ENCODE data around the gene MAOB.

Gene MAOB

DNA sequence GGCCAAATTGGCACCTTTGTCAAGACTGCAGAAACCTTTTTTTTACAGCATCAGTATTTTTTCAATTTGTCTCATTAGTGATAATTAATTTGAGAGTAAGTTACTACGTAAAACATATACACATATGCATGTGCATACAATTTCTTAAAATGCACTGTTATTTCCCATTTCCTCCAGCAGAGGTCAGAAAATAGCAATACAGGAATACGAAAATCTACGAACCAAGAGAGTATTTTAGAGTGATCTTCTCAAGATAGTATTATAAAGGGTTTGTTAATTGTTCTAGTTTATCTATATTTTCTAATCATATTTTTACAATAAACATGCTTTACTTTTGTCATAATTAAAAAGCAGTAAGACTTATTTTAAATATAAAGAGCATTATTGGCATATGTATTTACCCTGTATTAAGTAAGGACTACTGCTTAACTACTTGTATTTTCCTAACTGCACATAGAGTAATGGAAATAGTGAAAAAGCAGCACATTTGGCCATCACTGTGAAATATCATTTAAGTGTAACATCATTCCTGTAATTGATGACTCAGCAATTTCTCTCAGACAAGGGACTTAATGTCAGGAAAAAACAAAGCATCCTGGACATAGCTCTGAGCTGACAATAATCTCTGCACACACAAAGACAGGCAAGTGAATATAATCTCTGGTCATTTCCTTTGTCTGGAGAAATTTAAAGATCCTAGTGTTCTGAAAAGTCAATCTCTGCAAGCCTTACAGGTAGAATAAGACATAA is 45.6 kb downstream of the MAOB start:
- H3K36me3 ChIP-seq (ENCODE audit: insufficient read depth), result no peaks in the 10 kb centered on the region
- no peak overlapping the region for H3K4me2 ChIP-seq
- H3K9ac ChIP-seq, result no peak overlapping the region
- no peaks in the 10 kb centered on the region for H3K4me1 ChIP-seq (ENCODE audit: low read depth, poor library complexity, severe bottlenecking)
- H3K4me3 ChIP-seq (IDR thresholded peaks at IDR 0.05; ENCODE audit: insufficient read depth, low read depth, low read length), result no peak overlapping the region
- no peaks in the 10 kb centered on the region for H3K79me2 ChIP-seq (ENCODE audit: insufficient read depth, low read depth)
- no peak overlapping the region for H3K27ac ChIP-seq
- H4K20me1 ChIP-seq (ENCODE audit: insufficient read depth), result no peaks in the 10 kb centered on the region
- H2AFZ ChIP-seq (ENCODE audit: low read depth), result no peak overlapping the region
- TF ChIP-seq, protein P1, sequence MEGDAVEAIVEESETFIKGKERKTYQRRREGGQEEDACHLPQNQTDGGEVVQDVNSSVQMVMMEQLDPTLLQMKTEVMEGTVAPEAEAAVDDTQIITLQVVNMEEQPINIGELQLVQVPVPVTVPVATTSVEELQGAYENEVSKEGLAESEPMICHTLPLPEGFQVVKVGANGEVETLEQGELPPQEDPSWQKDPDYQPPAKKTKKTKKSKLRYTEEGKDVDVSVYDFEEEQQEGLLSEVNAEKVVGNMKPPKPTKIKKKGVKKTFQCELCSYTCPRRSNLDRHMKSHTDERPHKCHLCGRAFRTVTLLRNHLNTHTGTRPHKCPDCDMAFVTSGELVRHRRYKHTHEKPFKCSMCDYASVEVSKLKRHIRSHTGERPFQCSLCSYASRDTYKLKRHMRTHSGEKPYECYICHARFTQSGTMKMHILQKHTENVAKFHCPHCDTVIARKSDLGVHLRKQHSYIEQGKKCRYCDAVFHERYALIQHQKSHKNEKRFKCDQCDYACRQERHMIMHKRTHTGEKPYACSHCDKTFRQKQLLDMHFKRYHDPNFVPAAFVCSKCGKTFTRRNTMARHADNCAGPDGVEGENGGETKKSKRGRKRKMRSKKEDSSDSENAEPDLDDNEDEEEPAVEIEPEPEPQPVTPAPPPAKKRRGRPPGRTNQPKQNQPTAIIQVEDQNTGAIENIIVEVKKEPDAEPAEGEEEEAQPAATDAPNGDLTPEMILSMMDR (conservative IDR thresholded peaks at IDR 0.05; ENCODE audit: low read depth, low read length), result peak; percentile 44
- no peaks in the 10 kb centered on the region for H3K27me3 ChIP-seq (ENCODE audit: insufficient read depth, low read depth)

DNA sequence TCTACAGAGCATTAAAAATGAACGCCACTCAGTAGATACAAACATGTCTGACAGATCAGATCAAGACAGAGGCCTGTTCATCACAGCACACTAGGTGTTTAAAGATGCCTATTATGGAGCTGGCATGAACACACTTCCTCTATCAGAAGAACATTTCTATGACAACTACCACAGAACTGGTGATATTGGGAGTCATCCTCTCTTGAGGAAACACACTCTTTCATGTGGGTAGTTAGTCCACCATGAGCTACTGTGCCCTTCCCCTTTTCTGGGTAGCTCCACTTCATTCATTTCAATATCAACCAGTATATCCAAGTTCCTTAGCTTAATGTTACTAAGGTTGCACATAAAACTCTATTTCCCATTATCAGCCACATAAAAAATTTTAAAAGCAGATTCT is 46.7 kb downstream of the MAOB start:
- no peaks in the 10 kb centered on the region for H3K27me3 ChIP-seq (ENCODE audit: insufficient read depth, low read depth)
- no peaks in the 10 kb centered on the region for H3K36me3 ChIP-seq (ENCODE audit: insufficient read depth)
- H3K4me2 ChIP-seq, result no peak overlapping the region
- H3K4me1 ChIP-seq (ENCODE audit: low read depth, poor library complexity, severe bottlenecking), result no peaks in the 10 kb centered on the region
- H3K79me2 ChIP-seq (ENCODE audit: insufficient read depth, low read depth), result no peaks in the 10 kb centered on the region
- H4K20me1 ChIP-seq (ENCODE audit: insufficient read depth), result no peaks in the 10 kb centered on the region
- no peak overlapping the region for H3K27ac ChIP-seq
- TF ChIP-seq, protein P1 (conservative IDR thresholded peaks at IDR 0.05; ENCODE audit: low read depth, low read length), result no peak
- no peak overlapping the region for H3K9ac ChIP-seq
- no peak overlapping the region for H2AFZ ChIP-seq (ENCODE audit: low read depth)
- no peak overlapping the region for H3K4me3 ChIP-seq (IDR thresholded peaks at IDR 0.05; ENCODE audit: insufficient read depth, low read depth, low read length)

DNA sequence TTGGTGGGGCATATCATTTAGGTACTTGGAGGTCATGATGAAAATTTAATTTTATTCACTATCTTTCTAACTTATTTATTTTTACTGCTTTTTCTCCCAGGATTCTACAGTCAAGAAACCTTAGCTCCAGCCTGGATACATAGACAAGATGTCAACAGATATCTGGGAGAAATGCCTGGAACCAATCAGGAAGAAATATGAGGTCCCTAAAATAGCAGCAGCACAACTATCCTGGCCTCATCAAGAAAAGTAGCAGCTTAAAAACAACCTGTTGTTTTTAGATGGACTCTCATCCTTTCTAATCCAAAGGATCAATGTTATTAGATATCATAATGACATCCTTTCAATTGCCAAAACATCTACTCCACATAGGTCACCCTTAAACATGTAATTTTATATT is 54.5 kb downstream of the MAOB start:
- Histone ChIP-seq H3K79me2 (ENCODE audit: insufficient read depth, low read depth) (no peaks in the 10 kb centered on the region), H3K27ac (no peak overlapping the region), H3K4me3 (IDR thresholded peaks at IDR 0.05; ENCODE audit: insufficient read depth, low read depth, low read length) (no peak overlapping the region), H3K27me3 (ENCODE audit: insufficient read depth, low read depth) (no peaks in the 10 kb centered on the region), H3K36me3 (ENCODE audit: insufficient read depth) (no peaks in the 10 kb centered on the region), H3K9ac (no peak overlapping the region), H3K4me1 (ENCODE audit: low read depth, poor library complexity, severe bottlenecking) (no peaks in the 10 kb centered on the region), H3K4me2 (no peak overlapping the region), H4K20me1 (ENCODE audit: insufficient read depth) (no peaks in the 10 kb centered on the region), H2AFZ (ENCODE audit: low read depth) (no peak overlapping the region)
- TF ChIP-seq, protein P1 (conservative IDR thresholded peaks at IDR 0.05; ENCODE audit: low read depth, low read length), result no peak

DNA sequence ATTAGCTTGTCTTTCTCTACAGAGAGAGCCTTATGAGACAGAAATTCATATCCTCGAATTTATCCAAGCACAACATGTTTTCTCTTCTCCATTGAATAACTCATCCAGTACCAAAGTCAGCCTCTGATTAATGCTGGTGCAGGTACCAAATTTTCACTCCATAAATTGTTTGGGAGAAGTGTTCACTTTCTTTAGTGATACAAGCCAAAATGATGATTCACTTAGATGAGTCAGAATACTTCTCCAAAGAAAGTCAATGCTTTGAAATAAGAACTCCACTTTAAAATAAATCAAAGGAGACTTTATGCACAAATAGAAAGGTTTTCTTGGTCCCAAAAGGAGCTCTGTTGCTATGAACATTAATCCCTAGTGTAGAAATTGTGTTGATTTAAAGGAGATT is 60.2 kb downstream of the MAOB start:
- Histone ChIP-seq H2AFZ (ENCODE audit: low read depth) (no peak overlapping the region), H3K36me3 (ENCODE audit: insufficient read depth) (no peaks in the 10 kb centered on the region), H3K4me3 (IDR thresholded peaks at IDR 0.05; ENCODE audit: insufficient read depth, low read depth, low read length) (no peak overlapping the region), H4K20me1 (ENCODE audit: insufficient read depth) (no peaks in the 10 kb centered on the region), H3K27me3 (ENCODE audit: insufficient read depth, low read depth) (no peaks in the 10 kb centered on the region), H3K4me2 (no peak overlapping the region), H3K4me1 (ENCODE audit: low read depth, poor library complexity, severe bottlenecking) (no peaks in the 10 kb centered on the region), H3K79me2 (ENCODE audit: insufficient read depth, low read depth) (no peaks in the 10 kb centered on the region), H3K27ac (no peak overlapping the region), H3K9ac (no peak overlapping the region)
- TF ChIP-seq, protein P1 (conservative IDR thresholded peaks at IDR 0.05; ENCODE audit: low read depth, low read length), result no peak
